Mesendoderm (in vitro differentiated cells): ENCODE data around the gene LSS. TPM values are rescaled to one million over a fixed set of nuclear protein-coding genes. Genes with fewer than 3 reads are reported as not detected.
A peak's percentile ranks its signal among the peaks of the same experiment; 100 is the strongest.

Source experiments
- DNase-seq: peaks from one replicate; pipeline ENCODE4 v3.0.0; 2013
- H2AK5ac ChIP-seq: 2 replicates; pipeline ENCODE4 v1.6.1; 2013; ENCODE audit warnings: low read length, inconsistent platforms
- H2BK120ac ChIP-seq: 2 replicates; pipeline ENCODE4 v1.6.1; 2013; ENCODE audit warnings: low read depth, mild to moderate bottlenecking, low read length, moderate library complexity, mixed read lengths
- H2BK15ac ChIP-seq: replicated peaks from 2 replicates; pipeline ENCODE4 v1.6.1; 2013; ENCODE audit warnings: low read depth, mild to moderate bottlenecking, moderate library complexity
- H2BK5ac ChIP-seq: 2 replicates; pipeline ENCODE4 v1.6.1; 2013; ENCODE audit warnings: low read length, inconsistent platforms
- H3K18ac ChIP-seq: 2 replicates; pipeline ENCODE4 v1.6.1; 2013; ENCODE audit warnings: mild to moderate bottlenecking, low read length, mixed read lengths
- H3K23ac ChIP-seq: one replicate; pipeline ENCODE4 v1.6.1; 2013; ENCODE audit warnings: low read length
- H3K27ac ChIP-seq: 2 replicates; pipeline ENCODE4 v1.5.1; 2013; ENCODE audit warnings: low read depth, mild to moderate bottlenecking, inconsistent platforms, low read length, moderate library complexity
- H3K27me3 ChIP-seq: 2 replicates; pipeline ENCODE4 v1.6.1; 2013; ENCODE audit warnings: low read length, control low read depth, mild to moderate bottlenecking, inconsistent platforms; ENCODE audit not compliant: insufficient read depth, poor library complexity
- H3K36me3 ChIP-seq: 2 replicates; pipeline ENCODE4 v1.6.1; 2013; ENCODE audit warnings: low read length, inconsistent platforms; ENCODE audit not compliant: control insufficient read depth, insufficient read depth
- H3K4ac ChIP-seq: one replicate; pipeline ENCODE4 v1.6.1; 2013; ENCODE audit warnings: low read depth, mild to moderate bottlenecking, low read length, moderate library complexity
- H3K4me1 ChIP-seq: 2 replicates; pipeline ENCODE4 v1.6.1; 2013; ENCODE audit warnings: low read depth, low read length, inconsistent platforms; ENCODE audit not compliant: control insufficient read depth
- H3K4me2 ChIP-seq: 2 replicates; pipeline ENCODE4 v1.6.1; 2013; ENCODE audit warnings: low read length
- H3K4me3 ChIP-seq: 2 replicates; pipeline ENCODE4 v1.5.1; 2013; ENCODE audit warnings: mild to moderate bottlenecking, low read length
- H3K56ac ChIP-seq: one replicate; pipeline ENCODE4 v1.6.1; 2013; ENCODE audit warnings: low read length
- H3K79me1 ChIP-seq: 2 replicates; pipeline ENCODE4 v1.6.1; 2013; ENCODE audit warnings: low read length, inconsistent platforms
- H3K79me2 ChIP-seq: 2 replicates; pipeline ENCODE4 v1.6.1; 2013; ENCODE audit warnings: mild to moderate bottlenecking, low read length; ENCODE audit not compliant: control insufficient read depth, insufficient read depth
- H3K9ac ChIP-seq: 2 replicates; pipeline ENCODE4 v1.6.1; 2013; ENCODE audit warnings: low read length, inconsistent platforms
- H4K5ac ChIP-seq: one replicate; pipeline ENCODE4 v1.6.1; 2013; ENCODE audit warnings: low read length
- H4K8ac ChIP-seq: one replicate; pipeline ENCODE4 v1.6.1; 2013; ENCODE audit warnings: low read depth, mild to moderate bottlenecking, control low read depth, low read length, moderate library complexity
- WGBS: extraction: QIAGEN DNeasy Blood & Tissue Kit; methylation state at CpG from one replicate; pipeline ENCODE4 v1.1.7; 2013; ENCODE audit warnings: low lambda C conversion rate, missing lambda C conversion rate; ENCODE audit not compliant: insufficient coverage; ENCODE audit errors: extremely low coverage; 5-methylcytosine and 5-hydroxymethylcytosine counted together
- polyA plus RNA-seq, 2 experiments: library from polyadenylated mRNA; stranded (reverse); fragments of 200-250 nt; gene quantifications; one replicate each; pipeline ENCODE4 v1.2.3, GENCODE V29; 2013

Gene LSS
- 61.8 TPM for polyA plus RNA-seq (2013, experiment 1 of 2)
- 61.9 TPM for polyA plus RNA-seq (2013, experiment 2 of 2)

DNA sequence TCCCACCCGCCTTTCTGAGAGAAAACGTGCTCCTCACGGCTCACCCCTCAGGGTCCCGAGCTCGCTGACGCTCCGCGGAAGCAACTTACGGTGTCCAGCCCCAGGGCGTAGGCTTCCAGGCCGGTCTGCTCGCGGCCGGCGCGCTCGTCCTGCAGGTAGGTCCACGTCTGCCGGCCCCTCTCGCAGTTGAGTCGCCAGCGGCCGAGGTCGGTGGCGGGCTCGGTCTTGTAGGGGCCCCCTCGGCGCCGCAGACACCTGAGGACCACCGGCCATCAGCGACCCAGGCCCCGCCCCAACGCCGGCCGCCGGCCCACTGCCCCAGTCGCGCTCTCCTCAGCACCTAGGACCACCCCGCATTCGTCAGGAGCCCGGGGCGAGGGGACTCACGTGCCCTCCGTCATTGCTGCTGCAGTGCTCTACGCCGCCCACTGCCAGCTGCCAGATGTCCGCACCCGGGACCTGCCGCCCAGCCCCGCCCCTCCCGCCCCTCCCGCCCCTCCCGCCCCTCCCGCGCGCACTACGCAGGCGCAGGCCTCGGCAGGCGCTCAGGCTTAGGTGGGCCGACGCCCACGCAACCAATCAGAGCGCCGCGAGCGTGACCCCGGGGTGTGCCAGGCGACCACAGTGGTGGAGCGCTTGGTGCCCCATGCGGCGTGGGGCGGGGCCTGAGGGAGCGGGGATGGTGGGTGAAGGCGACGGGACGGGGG lies at the start of gene LSS:
Gene LSS, minus strand, starts transcription at position 430 of the 707 bp plus-strand sequence. Its CDS starts 29 bp downstream, at position 401.
- Histone ChIP-seq H3K79me1 (peaks cover 18% of the 10 kb centered on the region), H3K18ac (peak within 1 kb of the TSS; percentile 98), H2BK120ac (peak within 1 kb of the TSS; percentile 64), H4K8ac (peak within 1 kb of the TSS; percentile 97), H3K4ac (peak within 1 kb of the TSS; percentile 98), H3K23ac (peak within 1 kb of the TSS; percentile 89), H3K27ac (peak within 1 kb of the TSS; percentile 92), H3K4me1 (peaks cover 12% of the 10 kb centered on the region), H3K79me2 (peaks cover 30% of the 10 kb centered on the region), H3K56ac (peak within 1 kb of the TSS; percentile 95), H3K9ac (peak within 1 kb of the TSS; percentile 91), H3K36me3 (peaks cover 7% of the 10 kb centered on the region), H2BK15ac (no peak within 1 kb of the TSS), H3K27me3 (no peaks in the 10 kb centered on the region), H2BK5ac (peak within 1 kb of the TSS; percentile 45), H4K5ac (no peak within 1 kb of the TSS), H3K4me3 (peak within 1 kb of the TSS; percentile 89), H3K4me2 (peak within 1 kb of the TSS; percentile 68), H2AK5ac (no peak within 1 kb of the TSS)
- WGBS, result no CpG with 5 or more reads among the region's 77 CpGs
- peak; percentile 99 for DNase-seq

GRCh38 chr21:46274797-46275390 lies 46.3 kb upstream of the LSS start:
- no peaks in the 10 kb centered on the region for H3K79me2 ChIP-seq
- H3K56ac ChIP-seq, result no peak overlapping the region
- H2BK5ac ChIP-seq, result no peak overlapping the region
- no peak overlapping the region for H3K4me2 ChIP-seq
- no peak overlapping the region for H3K9ac ChIP-seq
- H3K4ac ChIP-seq, result no peak overlapping the region
- H3K4me1 ChIP-seq, result no peaks in the 10 kb centered on the region
- no peaks in the 10 kb centered on the region for H3K27me3 ChIP-seq
- no peak overlapping the region for H3K18ac ChIP-seq
- H3K4me3 ChIP-seq, result no peak overlapping the region
- H3K79me1 ChIP-seq, result peaks cover 3% of the 10 kb centered on the region
- no peak overlapping the region for H3K23ac ChIP-seq
- WGBS, result no CpG with 5 or more reads among the region's 11 CpGs
- DNase-seq, result no peak
- no peak overlapping the region for H2BK15ac ChIP-seq
- no peak overlapping the region for H3K27ac ChIP-seq
- H4K8ac ChIP-seq, result no peak overlapping the region
- no peak overlapping the region for H2BK120ac ChIP-seq
- H4K5ac ChIP-seq, result no peak overlapping the region
- H3K36me3 ChIP-seq, result peaks cover 31% of the 10 kb centered on the region
- no peak overlapping the region for H2AK5ac ChIP-seq

DNA sequence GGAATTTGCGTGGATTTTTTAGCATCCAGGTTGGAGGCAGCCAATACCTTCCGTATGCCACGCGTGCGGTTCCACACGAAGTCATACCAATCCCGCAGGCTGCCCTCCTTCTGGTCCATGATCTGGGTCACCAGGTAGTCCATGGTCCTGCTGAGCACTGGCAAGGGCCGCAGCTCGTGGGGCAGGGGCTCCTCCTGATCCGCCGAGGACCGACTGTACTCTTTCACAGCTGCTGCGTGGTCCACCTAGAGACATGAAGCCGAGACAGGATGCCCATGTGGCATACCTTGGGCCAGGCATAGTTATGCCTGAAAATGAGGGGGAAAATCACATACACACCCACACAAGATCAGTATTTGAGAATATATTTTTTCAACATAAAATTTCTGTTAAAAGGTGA lies 44.8 kb upstream of the LSS start:
- H2BK5ac ChIP-seq, result no peak overlapping the region
- no peaks in the 10 kb centered on the region for H3K79me2 ChIP-seq
- H4K8ac ChIP-seq, result no peak overlapping the region
- H3K79me1 ChIP-seq, result no peaks in the 10 kb centered on the region
- H3K4ac ChIP-seq, result no peak overlapping the region
- H3K4me2 ChIP-seq, result no peak overlapping the region
- no peak overlapping the region for H4K5ac ChIP-seq
- H3K9ac ChIP-seq, result no peak overlapping the region
- no peak overlapping the region for H2BK120ac ChIP-seq
- no peak overlapping the region for H3K27ac ChIP-seq
- WGBS, result no CpG with 5 or more reads among the region's 14 CpGs
- H3K18ac ChIP-seq, result no peak overlapping the region
- peaks cover 32% of the 10 kb centered on the region for H3K36me3 ChIP-seq
- H2AK5ac ChIP-seq, result no peak overlapping the region
- H3K4me1 ChIP-seq, result no peaks in the 10 kb centered on the region
- no peak overlapping the region for H3K56ac ChIP-seq
- no peaks in the 10 kb centered on the region for H3K27me3 ChIP-seq
- no peak overlapping the region for H3K4me3 ChIP-seq
- no peak for DNase-seq
- H2BK15ac ChIP-seq, result no peak overlapping the region
- H3K23ac ChIP-seq, result no peak overlapping the region

- no peak for DNase-seq
- Histone ChIP-seq H3K27ac (no peak overlapping the region), H3K9ac (no peak overlapping the region), H3K56ac (no peak overlapping the region), H3K4me3 (no peak overlapping the region), H3K4ac (no peak overlapping the region), H3K4me2 (no peak overlapping the region), H3K4me1 (no peaks in the 10 kb centered on the region), H2BK15ac (no peak overlapping the region), H2AK5ac (no peak overlapping the region), H3K23ac (no peak overlapping the region), H4K8ac (no peak overlapping the region), H3K27me3 (no peaks in the 10 kb centered on the region), H2BK120ac (no peak overlapping the region), H2BK5ac (no peak overlapping the region), H4K5ac (no peak overlapping the region), H3K79me2 (no peaks in the 10 kb centered on the region), H3K79me1 (no peaks in the 10 kb centered on the region), H3K36me3 (peaks cover 38% of the 10 kb centered on the region), H3K18ac (no peak overlapping the region)
- no CpG with 5 or more reads among the region's 10 CpGs for WGBS
Measured at GRCh38 chr21:46269466-46269865, 40.9 kb upstream of the LSS start.

DNA sequence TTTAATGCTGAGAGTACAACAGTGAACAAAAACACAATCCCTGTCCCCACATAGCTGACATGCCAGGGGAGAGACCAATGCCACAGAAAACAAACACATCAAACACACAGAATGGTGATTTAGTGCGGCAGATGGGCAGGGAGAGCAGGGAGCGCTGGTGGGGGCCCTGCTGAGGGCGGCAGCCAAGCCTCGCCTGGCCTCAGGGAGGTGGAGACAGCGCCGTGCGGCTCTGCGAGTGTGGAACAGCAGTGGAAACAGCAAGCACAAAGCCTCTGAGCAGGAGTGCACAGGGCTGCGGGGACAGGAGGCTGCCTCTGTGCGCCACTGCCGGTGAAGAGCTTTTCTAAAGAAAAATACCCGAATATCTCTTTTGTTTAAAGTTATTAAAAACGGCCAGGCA lies 39.8 kb upstream of the LSS start:
- H3K4me3 ChIP-seq, result no peak overlapping the region
- H3K9ac ChIP-seq, result no peak overlapping the region
- no peaks in the 10 kb centered on the region for H3K79me2 ChIP-seq
- no peak overlapping the region for H2BK15ac ChIP-seq
- no peak overlapping the region for H3K27ac ChIP-seq
- no peaks in the 10 kb centered on the region for H3K27me3 ChIP-seq
- H4K5ac ChIP-seq, result no peak overlapping the region
- H3K79me1 ChIP-seq, result no peaks in the 10 kb centered on the region
- H3K23ac ChIP-seq, result no peak overlapping the region
- no peak for DNase-seq
- no peak overlapping the region for H2BK5ac ChIP-seq
- no peak overlapping the region for H3K56ac ChIP-seq
- H3K4me1 ChIP-seq, result no peaks in the 10 kb centered on the region
- no peak overlapping the region for H3K4me2 ChIP-seq
- H3K4ac ChIP-seq, result no peak overlapping the region
- no peak overlapping the region for H3K18ac ChIP-seq
- peaks cover 39% of the 10 kb centered on the region for H3K36me3 ChIP-seq
- no peak overlapping the region for H2AK5ac ChIP-seq
- no CpG with 5 or more reads among the region's 13 CpGs for WGBS
- H2BK120ac ChIP-seq, result no peak overlapping the region
- H4K8ac ChIP-seq, result no peak overlapping the region
